Measurements from ENCODE around the gene MICA.

The MICA gene

DNA sequence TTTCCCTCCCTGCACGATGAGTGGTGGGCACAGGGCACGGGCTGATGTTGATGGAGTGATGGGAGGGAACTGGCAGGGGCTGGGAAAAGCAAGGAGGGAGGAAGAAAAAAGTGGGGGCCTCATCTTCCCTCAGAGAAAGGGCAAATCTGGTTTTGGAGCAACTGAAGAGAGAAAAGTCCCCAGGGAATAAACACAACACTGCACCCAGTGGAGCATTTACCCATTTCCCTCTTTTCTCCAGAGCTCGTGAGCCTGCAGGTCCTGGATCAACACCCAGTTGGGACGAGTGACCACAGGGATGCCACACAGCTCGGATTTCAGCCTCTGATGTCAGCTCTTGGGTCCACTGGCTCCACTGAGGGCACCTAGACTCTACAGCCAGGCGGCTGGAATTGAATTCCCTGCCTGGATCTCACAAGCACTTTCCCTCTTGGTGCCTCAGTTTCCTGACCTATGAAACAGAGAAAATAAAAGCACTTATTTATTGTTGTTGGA is 11.4 kb downstream of the MICA start:
- ChIA-PET CTCF (no interaction called here), POLR2A (no interaction called here)
- DNase-seq (ENCODE audit: extremely low spot score) = no peak
- TF ChIP-seq CTBP1 (IDR thresholded peaks at IDR 0.05; ENCODE audit: borderline replicate concordance) (no peak), L3MBTL2 (conservative IDR thresholded peaks at IDR 0.05) (no peak), PKNOX1 (IDR thresholded peaks at IDR 0.05) (no peak), SP1 (IDR thresholded peaks at IDR 0.05) (no peak), ELF4 (IDR thresholded peaks at IDR 0.05) (no peak), FOXA1 (IDR thresholded peaks at IDR 0.05) (no peak), LEF1 (IDR thresholded peaks at IDR 0.05; ENCODE audit: borderline replicate concordance) (no peak), ARNT (IDR thresholded peaks at IDR 0.05) (no peak), FOXM1 (IDR thresholded peaks at IDR 0.05; ENCODE audit: borderline replicate concordance) (no peak), SUZ12 (IDR thresholded peaks at IDR 0.05) (no peak), HDGF (IDR thresholded peaks at IDR 0.05; ENCODE audit: borderline replicate concordance) (no peak), BHLHE40 (IDR thresholded peaks at IDR 0.05; ENCODE audit: borderline replicate concordance) (no peak), NFRKB (IDR thresholded peaks at IDR 0.05) (no peak), TARDBP (IDR thresholded peaks at IDR 0.05) (no peak), ZNF384 (IDR thresholded peaks at IDR 0.05) (no peak), FOXK2 (IDR thresholded peaks at IDR 0.05) (no peak)

- TF ChIP-seq ZNF384 (IDR thresholded peaks at IDR 0.05) = no peak
- TF ChIP-seq CTBP1 (IDR thresholded peaks at IDR 0.05; ENCODE audit: borderline replicate concordance) = no peak
- TF ChIP-seq L3MBTL2 (conservative IDR thresholded peaks at IDR 0.05) = no peak
- no peak for TF ChIP-seq FOXK2 (IDR thresholded peaks at IDR 0.05)
- ChIA-PET POLR2A (no interaction called here), CTCF (no interaction called here)
- DNase-seq (ENCODE audit: extremely low spot score) = no peak
Observed at GRCh38 chr6:31416394-31417014, 13.1 kb downstream of the MICA start.

DNA sequence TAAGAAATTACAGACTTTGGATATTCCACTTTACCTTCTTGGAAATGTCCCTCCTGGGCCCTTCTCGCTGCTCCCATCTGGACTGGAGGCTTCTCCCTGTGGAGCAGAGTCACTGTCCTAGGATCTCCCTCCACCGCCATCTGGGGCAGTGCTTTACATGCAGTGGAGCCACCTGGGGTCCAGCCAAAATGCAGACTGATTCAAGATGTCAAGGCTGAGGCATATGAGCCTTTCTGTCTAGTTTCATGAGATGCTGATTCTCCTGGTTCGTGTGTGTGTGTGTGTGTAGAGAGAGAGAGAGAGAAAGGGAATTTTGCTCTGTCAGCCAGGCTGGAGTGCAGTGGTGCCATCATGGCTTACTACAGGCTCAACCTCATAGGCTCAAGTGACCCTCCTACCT is 14.9 kb downstream of the MICA start:
- TF ChIP-seq FOXM1 (IDR thresholded peaks at IDR 0.05; ENCODE audit: borderline replicate concordance) (no peak), L3MBTL2 (conservative IDR thresholded peaks at IDR 0.05) (no peak), FOXK2 (IDR thresholded peaks at IDR 0.05) (no peak), BHLHE40 (IDR thresholded peaks at IDR 0.05; ENCODE audit: borderline replicate concordance) (no peak), PKNOX1 (IDR thresholded peaks at IDR 0.05) (no peak), HDGF (IDR thresholded peaks at IDR 0.05; ENCODE audit: borderline replicate concordance) (no peak), ARNT (IDR thresholded peaks at IDR 0.05) (no peak), ZNF384 (IDR thresholded peaks at IDR 0.05) (no peak), NFRKB (IDR thresholded peaks at IDR 0.05) (no peak), TARDBP (IDR thresholded peaks at IDR 0.05) (no peak), ELF4 (IDR thresholded peaks at IDR 0.05) (no peak), SUZ12 (IDR thresholded peaks at IDR 0.05) (no peak), LEF1 (IDR thresholded peaks at IDR 0.05; ENCODE audit: borderline replicate concordance) (no peak), CTBP1 (IDR thresholded peaks at IDR 0.05; ENCODE audit: borderline replicate concordance) (no peak), FOXA1 (IDR thresholded peaks at IDR 0.05) (no peak), SP1 (IDR thresholded peaks at IDR 0.05) (no peak)

DNA sequence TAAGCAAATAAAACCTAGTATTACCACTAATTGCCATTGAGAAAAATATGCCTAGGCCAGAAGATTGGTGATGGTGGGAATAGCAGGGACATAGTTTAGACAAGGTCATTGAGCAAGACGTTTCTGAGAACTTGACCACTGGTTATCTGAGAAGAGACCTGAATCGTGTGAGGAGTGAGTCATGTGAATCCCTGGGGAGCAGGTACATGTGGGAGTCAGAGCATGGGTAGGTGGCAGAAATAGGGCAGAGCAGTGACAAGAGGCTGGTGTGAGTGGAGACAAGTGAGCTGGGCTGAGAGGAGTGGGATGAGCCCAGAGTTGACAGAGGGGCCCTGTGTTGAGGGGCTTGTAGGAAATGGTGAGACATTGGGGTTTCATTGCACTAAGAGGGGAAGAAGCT is 16.4 kb downstream of the MICA start:
- TF ChIP-seq FOXA1 (IDR thresholded peaks at IDR 0.05) (no peak), CTBP1 (IDR thresholded peaks at IDR 0.05; ENCODE audit: borderline replicate concordance) (no peak), BHLHE40 (IDR thresholded peaks at IDR 0.05; ENCODE audit: borderline replicate concordance) (no peak), ARNT (IDR thresholded peaks at IDR 0.05) (no peak), FOXM1 (IDR thresholded peaks at IDR 0.05; ENCODE audit: borderline replicate concordance) (no peak), SUZ12 (IDR thresholded peaks at IDR 0.05) (no peak), PKNOX1 (IDR thresholded peaks at IDR 0.05) (no peak), FOXK2 (IDR thresholded peaks at IDR 0.05) (no peak), L3MBTL2 (conservative IDR thresholded peaks at IDR 0.05) (no peak), TARDBP (IDR thresholded peaks at IDR 0.05) (no peak), LEF1 (IDR thresholded peaks at IDR 0.05; ENCODE audit: borderline replicate concordance) (no peak), ELF4 (IDR thresholded peaks at IDR 0.05) (no peak), SP1 (IDR thresholded peaks at IDR 0.05) (no peak), HDGF (IDR thresholded peaks at IDR 0.05; ENCODE audit: borderline replicate concordance) (no peak), NFRKB (IDR thresholded peaks at IDR 0.05) (no peak), ZNF384 (IDR thresholded peaks at IDR 0.05) (no peak)
- CTCF ChIA-PET = no interaction called here

More for the DNA sequence above, 14.9 kb downstream of the MICA start:
- ChIA-PET CTCF (no interaction called here), POLR2A (no interaction called here)
- DNase-seq (ENCODE audit: extremely low spot score) = no peak

GRCh38 chr6:31420546-31420945 is 17.2 kb downstream of the MICA start:
- TF ChIP-seq ARNT (IDR thresholded peaks at IDR 0.05) = no peak
- TF ChIP-seq LEF1 (IDR thresholded peaks at IDR 0.05; ENCODE audit: borderline replicate concordance) = no peak
- no peak for TF ChIP-seq PKNOX1 (IDR thresholded peaks at IDR 0.05)
- TF ChIP-seq NFRKB (IDR thresholded peaks at IDR 0.05) = no peak
- no peak for TF ChIP-seq FOXK2 (IDR thresholded peaks at IDR 0.05)
- no peak for TF ChIP-seq TARDBP (IDR thresholded peaks at IDR 0.05)
- no peak for TF ChIP-seq FOXA1 (IDR thresholded peaks at IDR 0.05)
- no peak for TF ChIP-seq ELF4 (IDR thresholded peaks at IDR 0.05)
- no peak for TF ChIP-seq ZNF384 (IDR thresholded peaks at IDR 0.05)
- TF ChIP-seq CTBP1 (IDR thresholded peaks at IDR 0.05; ENCODE audit: borderline replicate concordance) = no peak
- TF ChIP-seq SP1 (IDR thresholded peaks at IDR 0.05) = no peak
- TF ChIP-seq FOXM1 (IDR thresholded peaks at IDR 0.05; ENCODE audit: borderline replicate concordance) = no peak
- TF ChIP-seq L3MBTL2 (conservative IDR thresholded peaks at IDR 0.05) = no peak
- TF ChIP-seq BHLHE40 (IDR thresholded peaks at IDR 0.05; ENCODE audit: borderline replicate concordance) = no peak
- TF ChIP-seq HDGF (IDR thresholded peaks at IDR 0.05; ENCODE audit: borderline replicate concordance) = no peak
- TF ChIP-seq SUZ12 (IDR thresholded peaks at IDR 0.05) = no peak
- CTCF ChIA-PET = no interaction called here
- POLR2A ChIA-PET = interaction anchor here (1.5 kb wide), 1 partner anchor 21 kb away, joined by 3 read pairs; no protein-coding TSS in a partner anchor
- DNase-seq (ENCODE audit: extremely low spot score) = no peak

More for the DNA sequence above, 16.4 kb downstream of the MICA start:
- POLR2A ChIA-PET = no interaction called here
- no peak for DNase-seq (ENCODE audit: extremely low spot score)

All from HEK293T (cell line).